GM21576 (cell line): ENCODE measurements around the gene ANKRD29.

Source experiments
- ATAC-seq: cut with Tn5 transposase; IDR thresholded peaks from one replicate; pipeline ENCODE4 v1.9.1; 2021; ENCODE audit warnings: mild to moderate bottlenecking, moderate library complexity; ENCODE audit not compliant: unreplicated experiment

ANKRD29 gene, protein sequence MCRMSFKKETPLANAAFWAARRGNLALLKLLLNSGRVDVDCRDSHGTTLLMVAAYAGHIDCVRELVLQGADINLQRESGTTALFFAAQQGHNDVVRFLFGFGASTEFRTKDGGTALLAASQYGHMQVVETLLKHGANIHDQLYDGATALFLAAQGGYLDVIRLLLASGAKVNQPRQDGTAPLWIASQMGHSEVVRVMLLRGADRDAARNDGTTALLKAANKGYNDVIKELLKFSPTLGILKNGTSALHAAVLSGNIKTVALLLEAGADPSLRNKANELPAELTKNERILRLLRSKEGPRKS

GRCh38 chr18:23662309-23663263 lies at the start of gene ANKRD29:
Gene ANKRD29, minus strand, starts transcription at chr18:23662911. Its CDS starts 181 bp downstream, at chr18:23662730.
- no peak for ATAC-seq

DNA sequence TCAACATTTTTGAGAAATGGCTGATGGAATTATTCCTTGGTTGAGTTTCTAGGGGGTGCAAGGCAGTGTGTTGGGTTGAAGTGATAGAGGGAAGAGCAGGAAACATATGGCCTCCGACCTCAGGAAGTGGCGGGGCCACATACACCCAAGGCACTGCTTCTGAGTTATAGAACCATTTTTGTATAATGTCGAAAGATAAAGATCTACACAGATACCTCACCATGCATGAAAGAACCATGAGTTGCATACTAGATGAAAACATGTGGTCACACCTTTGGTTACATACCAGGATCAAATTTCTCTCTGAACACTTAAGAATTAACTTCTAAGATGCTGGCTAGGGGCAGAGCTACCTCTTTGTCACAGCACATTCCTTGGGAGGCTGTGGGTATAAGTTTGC lies 49.7 kb upstream of the ANKRD29 start:
- no peak for ATAC-seq

DNA sequence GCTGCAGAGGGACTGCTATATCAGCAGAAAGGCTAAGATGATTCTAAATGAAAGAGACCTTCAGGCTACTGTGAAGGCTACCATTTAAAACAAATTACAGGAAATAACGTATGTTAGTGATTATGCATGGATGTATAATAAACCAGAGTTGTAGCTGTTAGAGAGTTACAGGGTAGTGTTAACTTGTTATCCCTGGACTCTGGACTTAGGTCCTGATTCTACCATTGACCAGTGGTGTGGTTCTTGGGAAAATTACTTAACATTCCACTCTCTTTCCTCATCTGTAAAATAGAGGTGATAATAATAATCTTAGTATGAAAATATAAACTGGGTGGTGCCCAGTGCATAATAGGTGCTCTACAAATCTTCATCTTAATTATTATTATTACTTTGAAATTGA lies 48.7 kb upstream of the ANKRD29 start:
- ATAC-seq = no peak

DNA sequence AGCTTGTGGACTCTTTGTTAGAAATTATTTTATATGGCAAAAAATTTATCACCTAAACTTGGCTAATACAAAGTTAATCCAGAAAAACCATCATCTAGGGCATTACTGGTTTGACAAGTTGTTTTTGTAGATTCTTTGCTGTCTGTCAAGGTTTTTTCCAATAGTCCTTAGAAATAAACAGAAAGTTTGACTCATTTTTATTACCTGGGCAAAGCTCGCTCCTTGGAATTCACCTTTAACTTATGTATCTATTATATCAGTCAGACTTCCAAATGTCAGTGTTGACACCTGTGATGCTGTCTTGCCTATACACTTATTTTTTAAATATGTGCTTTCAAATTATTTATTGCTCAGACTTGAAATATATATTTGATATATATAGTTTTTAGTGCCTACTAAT lies 48.2 kb upstream of the ANKRD29 start:
- no peak for ATAC-seq

DNA sequence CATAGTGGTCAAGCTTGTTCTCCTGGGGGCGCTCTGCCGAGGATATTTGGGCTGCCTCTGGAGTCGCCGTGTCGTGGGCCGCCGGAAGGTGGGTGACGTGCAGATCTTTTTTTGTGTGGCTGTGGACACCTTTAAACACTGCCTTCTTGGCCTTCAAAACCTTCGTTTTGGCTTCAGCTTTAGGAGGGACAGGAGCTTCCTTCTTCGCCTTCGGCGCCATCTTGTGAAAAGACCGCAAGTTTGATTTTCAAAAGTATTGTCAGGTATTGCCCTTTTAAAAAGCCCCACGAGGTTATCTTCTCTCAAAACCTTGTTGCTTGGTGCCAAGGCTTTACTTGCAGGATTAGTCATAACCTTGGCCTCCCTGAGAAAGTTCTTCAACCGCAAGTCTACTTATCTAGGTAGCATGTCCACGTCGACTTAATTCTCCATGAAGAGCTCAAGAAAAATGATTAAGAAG lies 47.4 kb upstream of the ANKRD29 start:
- no peak for ATAC-seq

- no peak for ATAC-seq
Observed at GRCh38 chr18:23706971-23707640, 44.4 kb upstream of the ANKRD29 start.

DNA sequence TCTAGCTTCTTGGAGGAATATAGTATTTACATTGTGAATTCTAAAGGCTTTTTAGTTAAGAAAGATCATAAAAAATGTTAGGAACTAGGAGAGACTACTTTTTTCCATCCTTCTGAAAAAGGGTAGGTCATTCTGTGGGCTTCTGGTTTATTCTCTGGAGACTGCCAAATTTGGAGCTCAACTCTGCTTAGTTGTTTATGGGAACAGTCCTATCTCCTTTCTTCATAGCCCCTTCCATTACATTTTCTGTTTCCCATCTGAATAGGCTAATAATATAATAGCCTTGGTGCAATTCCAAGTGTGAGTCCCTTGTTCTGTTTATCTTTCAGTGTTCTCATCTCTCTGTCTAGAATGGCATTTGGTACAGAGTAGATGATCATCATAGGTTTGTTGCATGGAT lies 42.1 kb upstream of the ANKRD29 start:
- ATAC-seq = no peak

- ATAC-seq = no peak
Observed at GRCh38 chr18:23703987-23704384, 41.3 kb upstream of the ANKRD29 start.

DNA sequence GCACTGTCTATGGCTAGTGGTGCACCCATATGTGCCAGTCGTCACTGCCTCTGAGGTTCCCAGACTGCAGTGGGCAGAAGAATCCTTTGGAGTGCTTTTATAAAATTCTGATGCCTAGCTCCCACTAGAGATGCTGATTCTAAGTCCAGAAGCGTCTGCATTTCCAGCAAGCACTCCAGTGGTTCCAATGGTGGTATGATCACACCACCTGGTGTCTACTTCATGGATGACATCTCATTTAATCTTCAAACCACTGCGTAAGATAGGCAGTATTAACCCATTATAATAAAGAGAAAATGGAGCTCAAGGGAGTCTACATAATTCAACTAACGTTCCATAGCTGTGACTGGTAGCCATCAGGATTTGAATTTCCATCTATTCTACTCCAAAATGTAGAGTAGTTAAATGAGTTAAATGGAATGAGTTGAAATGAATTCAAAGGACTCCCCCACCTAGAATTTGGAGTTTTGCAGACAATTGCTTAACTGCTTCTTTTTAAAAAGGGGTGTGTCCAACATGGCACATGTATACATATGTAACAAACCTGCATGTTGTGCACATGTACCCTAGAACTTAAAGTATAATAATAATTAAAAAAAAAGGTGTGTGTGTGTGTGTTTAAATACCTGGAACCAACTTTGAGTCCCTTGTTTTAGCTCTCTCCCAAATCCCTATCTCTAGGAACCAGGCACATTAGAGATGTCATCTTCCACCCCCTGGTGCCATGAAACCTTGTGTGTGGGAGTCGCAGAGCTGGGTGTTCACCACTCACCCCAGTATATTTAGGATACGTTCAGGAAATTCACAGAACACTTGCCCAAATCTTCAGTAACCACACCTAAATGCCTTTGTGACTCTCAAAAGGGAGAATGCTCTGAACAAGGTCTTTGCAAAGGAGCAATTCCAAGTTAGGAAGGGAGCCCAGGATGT lies 40.6 kb upstream of the ANKRD29 start:
- ATAC-seq = no peak

DNA sequence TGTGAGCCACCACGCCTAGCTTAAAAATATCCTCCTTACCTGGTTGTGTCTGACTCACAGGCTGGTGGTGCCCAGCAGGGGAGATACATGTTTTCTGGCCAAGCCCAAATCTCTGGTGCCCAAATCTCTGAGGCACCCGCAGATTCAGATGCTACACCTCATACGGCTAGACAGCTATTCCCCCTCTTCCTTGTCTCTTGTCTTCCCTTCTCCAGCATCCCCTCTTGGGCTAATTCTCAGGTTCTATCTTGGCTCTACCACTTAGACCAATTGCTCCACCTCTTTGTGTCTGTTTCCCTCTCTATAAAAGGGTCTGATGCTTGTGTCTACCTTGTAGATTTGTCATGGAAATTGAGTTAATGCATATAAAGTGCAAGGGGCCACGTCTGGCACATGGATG lies 39.9 kb upstream of the ANKRD29 start:
- ATAC-seq = no peak

DNA sequence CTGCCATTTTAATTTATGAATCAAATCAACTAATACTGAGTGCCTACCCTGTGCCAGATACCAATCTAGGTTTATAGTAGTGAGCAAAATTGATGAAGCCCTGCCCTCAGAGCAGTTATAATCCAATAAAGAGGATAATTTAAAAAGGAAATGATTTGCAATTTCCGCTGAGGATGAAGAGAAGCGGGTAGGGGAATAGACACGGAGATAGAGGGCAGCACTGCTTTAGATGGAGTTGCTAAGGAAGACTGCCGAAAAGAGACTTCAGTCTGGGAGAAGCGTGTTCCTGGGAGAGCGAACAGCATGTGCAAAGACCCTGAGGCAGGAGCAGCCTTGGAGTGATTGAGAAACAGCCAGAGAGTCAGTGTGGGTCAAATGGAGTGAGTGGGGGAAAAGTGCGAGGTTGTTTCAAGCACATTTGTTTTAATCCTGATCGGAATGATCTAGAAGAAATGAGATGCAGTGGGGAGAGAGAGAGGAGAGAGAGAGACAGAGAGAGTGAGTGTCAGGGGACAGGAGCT lies 38.9 kb upstream of the ANKRD29 start:
- no peak for ATAC-seq

GRCh38 chr18:23701017-23701416 lies 38.3 kb upstream of the ANKRD29 start:
- no peak for ATAC-seq

DNA sequence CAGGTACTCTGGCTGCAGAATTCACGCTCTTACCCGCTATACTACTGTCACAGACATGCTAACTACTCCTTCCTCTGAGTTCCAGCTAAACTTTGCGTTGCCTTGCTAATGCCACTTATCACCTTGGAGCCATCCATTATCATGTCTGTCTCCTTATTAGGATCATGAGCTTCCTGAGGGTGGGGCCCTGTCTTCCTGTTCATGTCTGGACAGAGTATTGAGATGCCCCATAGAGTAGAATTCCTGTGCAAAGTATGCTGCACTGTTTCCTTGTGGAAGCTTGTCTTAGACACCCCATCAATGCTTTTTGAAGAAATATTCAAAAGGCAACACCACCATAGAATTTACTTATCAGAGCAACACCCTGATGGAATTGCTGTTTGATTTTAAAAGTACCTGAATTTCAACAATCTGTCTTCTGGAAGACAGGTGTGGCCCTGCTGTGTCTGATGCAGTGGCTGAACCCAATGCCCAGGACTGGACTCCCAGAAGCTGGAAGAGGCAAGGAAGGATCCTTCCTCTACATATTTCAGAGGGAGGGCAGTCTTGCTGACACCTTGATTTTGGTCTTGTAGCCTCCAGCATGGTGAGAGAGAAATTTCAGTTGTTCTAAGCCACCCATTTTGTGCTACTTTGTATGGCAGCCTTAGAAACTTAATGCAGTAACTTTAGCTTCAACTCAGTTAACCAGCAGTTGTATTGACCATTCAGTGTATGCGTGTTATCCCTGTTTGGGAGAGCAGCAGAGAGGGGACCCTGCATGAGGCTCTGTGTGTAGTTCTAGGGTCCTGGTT lies 32.1 kb upstream of the ANKRD29 start:
- ATAC-seq = no peak

GRCh38 chr18:23693846-23694245 lies 31.1 kb upstream of the ANKRD29 start:
- ATAC-seq = no peak

GRCh38 chr18:23690505-23691068 lies 27.9 kb upstream of the ANKRD29 start:
- no peak for ATAC-seq

DNA sequence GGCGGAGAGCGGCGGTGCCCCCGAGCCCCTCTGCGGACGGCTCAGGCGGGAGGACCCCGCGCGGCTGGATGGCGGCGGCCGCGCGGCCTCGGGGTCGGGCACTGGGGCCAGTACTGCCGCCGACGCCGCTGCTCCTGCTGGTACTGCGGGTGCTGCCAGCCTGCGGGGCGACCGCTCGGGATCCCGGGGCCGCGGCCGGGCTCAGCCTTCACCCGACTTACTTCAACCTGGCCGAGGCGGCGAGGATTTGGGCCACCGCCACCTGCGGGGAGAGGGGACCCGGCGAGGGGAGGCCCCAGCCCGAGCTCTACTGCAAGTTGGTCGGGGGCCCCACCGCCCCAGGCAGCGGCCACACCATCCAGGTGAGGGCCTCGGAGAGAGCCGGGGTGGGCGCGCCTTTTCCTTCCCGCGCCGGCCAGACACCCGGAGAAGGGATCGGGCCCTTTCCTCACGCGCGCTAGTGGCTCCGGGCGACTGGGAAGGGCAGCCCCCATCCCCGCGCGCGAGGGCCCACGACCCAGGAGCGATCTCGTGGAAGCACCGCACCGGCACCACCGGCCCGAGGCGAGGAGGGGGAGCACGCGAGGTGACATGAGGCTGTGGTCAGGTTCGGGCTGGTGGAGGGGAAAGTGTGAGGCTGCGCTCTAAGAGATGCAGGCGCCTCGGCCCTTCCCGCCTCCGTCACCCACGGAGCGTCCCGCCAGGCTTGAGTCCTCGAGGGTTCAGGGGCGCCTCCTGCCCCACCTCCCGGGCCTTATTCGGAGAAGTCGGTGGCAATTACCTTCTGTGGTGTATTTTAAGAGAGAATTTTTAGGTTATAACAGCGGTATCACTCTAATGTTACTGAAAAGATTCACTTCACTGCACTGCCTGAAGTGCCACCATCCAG lies 27.1 kb upstream of the ANKRD29 start:
- no peak for ATAC-seq

GRCh38 chr18:23689031-23689615 lies 26.4 kb upstream of the ANKRD29 start, which contains the start of gene LAMA3:
Gene LAMA3, plus strand, starts transcription at chr18:23689453. Its CDS starts 231 bp downstream, at chr18:23689684.
- no peak for ATAC-seq
